Measurements from ENCODE around the gene CDO1.

CDO1 gene

GRCh38 chr5:115806986-115807653 lies 9.3 kb downstream of the CDO1 start:
- no peak overlapping the region for H3K9ac ChIP-seq (ENCODE audit: low read length)
- H3K9me2 ChIP-seq (replicated peaks; ENCODE audit: insufficient read depth, low read length) = no peaks in the 10 kb centered on the region
- H2AFZ ChIP-seq (ENCODE audit: low read depth, low read length, severe bottlenecking) = no peak overlapping the region
- no peaks in the 10 kb centered on the region for H3K9me3 ChIP-seq (ENCODE audit: insufficient read depth, low read length)
- H4K20me1 ChIP-seq (ENCODE audit: low read depth, low read length) = no peaks in the 10 kb centered on the region
- no peak overlapping the region for H3K27ac ChIP-seq (ENCODE audit: low read depth, low read length)
- H3K27me3 ChIP-seq (ENCODE audit: low read length) = no peaks in the 10 kb centered on the region
- H3K4me3 ChIP-seq (ENCODE audit: insufficient read depth, low read length, poor library complexity, severe bottlenecking) = no peak overlapping the region
- no peaks in the 10 kb centered on the region for H3F3A ChIP-seq (ENCODE audit: insufficient read depth)
- H3K4me2 ChIP-seq (ENCODE audit: low read depth, low read length, poor library complexity, severe bottlenecking) = no peak overlapping the region
- no peaks in the 10 kb centered on the region for H3K79me2 ChIP-seq (ENCODE audit: insufficient read depth, low read length)
- TF ChIP-seq CTCF (IDR thresholded peaks at IDR 0.05; ENCODE audit: insufficient read depth, low read length, poor library complexity, severe bottlenecking) (no peak), EZH2phosphoT487 (conservative IDR thresholded peaks at IDR 0.05; ENCODE audit: low read length) (no peak)
- no peaks in the 10 kb centered on the region for H3K36me3 ChIP-seq (ENCODE audit: low read length)

GRCh38 chr5:115801984-115802383 lies 14.5 kb downstream of the CDO1 start:
- H2AFZ ChIP-seq (ENCODE audit: low read depth, low read length, severe bottlenecking) = no peak overlapping the region
- no peaks in the 10 kb centered on the region for H3K9me3 ChIP-seq (ENCODE audit: insufficient read depth, low read length)
- TF ChIP-seq CTCF (IDR thresholded peaks at IDR 0.05; ENCODE audit: insufficient read depth, low read length, poor library complexity, severe bottlenecking) (no peak), EZH2phosphoT487 (conservative IDR thresholded peaks at IDR 0.05; ENCODE audit: low read length) (no peak)
- H3K9ac ChIP-seq (ENCODE audit: low read length) = no peak overlapping the region
- H4K20me1 ChIP-seq (ENCODE audit: low read depth, low read length) = no peaks in the 10 kb centered on the region
- no peak overlapping the region for H3K4me3 ChIP-seq (ENCODE audit: insufficient read depth, low read length, poor library complexity, severe bottlenecking)
- H3K27me3 ChIP-seq (ENCODE audit: low read length) = no peaks in the 10 kb centered on the region
- H3K36me3 ChIP-seq (ENCODE audit: low read length) = no peaks in the 10 kb centered on the region
- no peaks in the 10 kb centered on the region for H3K9me2 ChIP-seq (replicated peaks; ENCODE audit: insufficient read depth, low read length)
- H3K79me2 ChIP-seq (ENCODE audit: insufficient read depth, low read length) = no peaks in the 10 kb centered on the region
- H3K4me2 ChIP-seq (ENCODE audit: low read depth, low read length, poor library complexity, severe bottlenecking) = no peak overlapping the region
- H3K27ac ChIP-seq (ENCODE audit: low read depth, low read length) = no peak overlapping the region
- no peaks in the 10 kb centered on the region for H3F3A ChIP-seq (ENCODE audit: insufficient read depth)

GRCh38 chr5:115801152-115801551 lies 15.3 kb downstream of the CDO1 start:
- Histone ChIP-seq H3K9ac (ENCODE audit: low read length) (no peak overlapping the region), H3K27me3 (ENCODE audit: low read length) (no peaks in the 10 kb centered on the region), H3K79me2 (ENCODE audit: insufficient read depth, low read length) (no peaks in the 10 kb centered on the region), H3K36me3 (ENCODE audit: low read length) (no peaks in the 10 kb centered on the region), H3K27ac (ENCODE audit: low read depth, low read length) (no peak overlapping the region), H2AFZ (ENCODE audit: low read depth, low read length, severe bottlenecking) (no peak overlapping the region), H4K20me1 (ENCODE audit: low read depth, low read length) (no peaks in the 10 kb centered on the region), H3F3A (ENCODE audit: insufficient read depth) (no peaks in the 10 kb centered on the region), H3K4me3 (ENCODE audit: insufficient read depth, low read length, poor library complexity, severe bottlenecking) (no peak overlapping the region), H3K9me2 (replicated peaks; ENCODE audit: insufficient read depth, low read length) (no peaks in the 10 kb centered on the region), H3K4me2 (ENCODE audit: low read depth, low read length, poor library complexity, severe bottlenecking) (no peak overlapping the region), H3K9me3 (ENCODE audit: insufficient read depth, low read length) (no peaks in the 10 kb centered on the region)
- no peak for TF ChIP-seq EZH2phosphoT487 (conservative IDR thresholded peaks at IDR 0.05; ENCODE audit: low read length)
- TF ChIP-seq CTCF (IDR thresholded peaks at IDR 0.05; ENCODE audit: insufficient read depth, low read length, poor library complexity, severe bottlenecking) = no peak

All from SU-DHL-6 (cell line).